Psoas muscle (tissue), 8 donors: ENCODE measurements around the gene RAB3GAP2. TPM values are rescaled to one million over a fixed set of nuclear protein-coding genes. Genes with fewer than 3 reads are reported as not detected.

Source experiments
- ATAC-seq, 4 donors: fragments of 200-7000 bp; cut with Tn5 transposase; one replicate each; pipeline ENCODE4 v1.9.1; 2020; ENCODE audit warnings: moderate library complexity in 3 of 4, mild to moderate bottlenecking in 2 of 4
- DNase-seq, 2 donors: peaks; one replicate each; pipeline ENCODE4 v3.0.0-alpha.2; 2020
- H3K27ac ChIP-seq: fragments of 200-600 bp; one replicate; pipeline ENCODE4 v1.8.0; 2022
- H3K27me3 ChIP-seq, 3 donors: fragments of 200-600 bp in 1 of 3; one replicate each; pipeline versions ENCODE4 v1.6.1 to v1.8.0; 2013 to 2022; ENCODE audit warnings: low read length in 2 of 3, mild to moderate bottlenecking in 2 of 3, moderate library complexity in 1 of 3; ENCODE audit not compliant: insufficient read depth in 3 of 3
- H3K36me3 ChIP-seq, 2 donors: fragments of 200-600 bp in 1 of 2; one replicate each; pipeline versions ENCODE4 v1.6.1 to v1.8.0; 2013 to 2022; ENCODE audit warnings: low read depth in 1 of 2, mild to moderate bottlenecking in 1 of 2, moderate library complexity in 1 of 2; ENCODE audit not compliant: insufficient read depth in 1 of 2
- H3K4me1 ChIP-seq: fragments of 200-600 bp; one replicate; pipeline ENCODE4 v1.8.0; 2022
- H3K4me3 ChIP-seq: fragments of 200-600 bp; one replicate; pipeline ENCODE4 v1.8.0; 2022; ENCODE audit warnings: mild to moderate bottlenecking
- H3K9me3 ChIP-seq: fragments of 200-600 bp; one replicate; pipeline ENCODE4 v1.8.0; 2022
- WGBS, 3 donors: extraction: QIAGEN DNeasy Blood & Tissue Kit; methylation state at CpG; one replicate each; pipeline versions ENCODE4 v1.1.6 to v1.1.7; 2013; 5-methylcytosine and 5-hydroxymethylcytosine counted together
- intact Hi-C, 2 donors: fragments of 100-400 bp; cut with DNase I; formaldehyde crosslinking; loops; one replicate each; pipeline versions ENCODE4 v1.11.0 to v1.14.2; 2022
- polyA plus RNA-seq, 3 donors: library from polyadenylated mRNA; stranded (reverse); fragments of 200-250 nt; gene quantifications; one replicate each; pipeline ENCODE4 v1.2.3, GENCODE V29; 2013
- total RNA-seq, 4 donors: library from RNA; stranded (reverse); fragmentation: NEBNext Ultra II Directional in 2 of 4; extraction: Animal tissue kit (Norgen Biotek cat#: 25700) in 2 of 4; gene quantifications; one replicate each; pipeline versions ENCODE4 v1.2.1 to v1.2.4, GENCODE V29; 2021 to 2023
- TF ChIP-seq, protein P1 (sequence below): fragments of 200-600 bp; IDR thresholded peaks from one replicate; pipeline ENCODE4 v1.8.0; 2022; ENCODE audit warnings: antibody characterized with exemption
- donor health status: healthy with polysubstance abuse.
- donor health status: DM: no; HTN: no; CAD: no; lungs with moderate emphysema.
- donor health status: Bipolar disorder and iron deficiency.
- donor health status: healthy.
- donor health status: DM: yes; HTN: yes; CAD: no.
- donor health status: DM: no; HTN: no; CAD: no.
- donor health status: DM: no; HTN: no; CAD: no.
- donor health status: DM: yes; HTN: yes; CAD: no.

The RAB3GAP2 gene
- total and polyA plus RNA-seq, 7 donors = 5.8 to 28.6 (median 18.6) TPM

DNA sequence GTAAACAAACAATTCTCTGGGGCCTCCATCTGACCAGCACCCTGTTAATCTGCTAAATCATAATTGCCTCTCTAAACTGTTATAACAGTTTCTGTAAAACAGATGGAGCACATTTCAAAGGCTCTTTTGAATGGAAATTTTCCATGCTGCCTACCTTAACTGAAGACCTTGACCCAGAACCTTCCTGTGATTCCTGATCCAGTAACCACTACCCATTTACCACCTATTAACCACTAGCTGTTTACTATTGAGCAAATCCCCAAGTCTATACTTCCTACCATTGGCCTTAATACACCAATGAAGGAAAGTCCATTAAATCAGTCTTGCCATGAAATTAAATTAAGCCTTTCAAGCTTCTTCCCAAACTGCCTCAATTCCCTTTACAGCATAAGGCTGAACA is 46.3 kb downstream of the RAB3GAP2 start:
- ATAC-seq = no peak
- intact Hi-C loops = no loop called here

DNA sequence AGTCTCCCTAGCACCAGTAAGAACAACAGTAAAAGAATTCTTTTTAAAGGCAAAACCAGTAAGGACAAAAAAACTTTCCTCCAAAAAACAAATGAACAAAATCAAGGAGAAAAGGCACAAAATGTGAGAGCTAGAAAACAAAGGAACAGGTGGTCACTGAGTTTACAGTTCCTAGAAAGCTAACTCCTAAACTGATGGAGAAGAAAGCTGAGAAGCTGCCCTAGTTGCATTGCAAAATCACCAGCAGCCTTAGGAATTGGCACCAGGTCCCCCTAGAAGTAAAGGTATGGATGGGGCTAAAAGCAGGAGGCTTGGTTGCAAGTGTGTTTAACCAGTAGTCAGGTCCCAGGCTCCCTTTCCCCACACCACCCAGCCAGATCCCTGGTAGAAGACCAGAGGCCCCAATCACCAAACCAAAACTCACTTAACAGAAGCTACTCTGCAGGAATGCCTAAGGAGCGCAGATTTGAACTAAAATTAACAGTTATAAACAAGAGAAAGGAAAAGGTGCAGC is 47.6 kb downstream of the RAB3GAP2 start:
- intact Hi-C loops = no loop called here
- Histone ChIP-seq H3K4me3 (no peak overlapping the region), H3K36me3 (no peaks in the 10 kb centered on the region), H3K9me3 (no peaks in the 10 kb centered on the region), H3K27ac (no peak overlapping the region), H3K4me1 (peaks cover 17% of the 10 kb centered on the region), H3K27me3 (no peaks in the 10 kb centered on the region)
- peak in 2 of 4 donors; percentile 39 to 66 for ATAC-seq
- 93 to 95% (median 95%) methylated on average over 1 of the region's 1 CpG for WGBS, 3 donors
- TF ChIP-seq, protein P1, sequence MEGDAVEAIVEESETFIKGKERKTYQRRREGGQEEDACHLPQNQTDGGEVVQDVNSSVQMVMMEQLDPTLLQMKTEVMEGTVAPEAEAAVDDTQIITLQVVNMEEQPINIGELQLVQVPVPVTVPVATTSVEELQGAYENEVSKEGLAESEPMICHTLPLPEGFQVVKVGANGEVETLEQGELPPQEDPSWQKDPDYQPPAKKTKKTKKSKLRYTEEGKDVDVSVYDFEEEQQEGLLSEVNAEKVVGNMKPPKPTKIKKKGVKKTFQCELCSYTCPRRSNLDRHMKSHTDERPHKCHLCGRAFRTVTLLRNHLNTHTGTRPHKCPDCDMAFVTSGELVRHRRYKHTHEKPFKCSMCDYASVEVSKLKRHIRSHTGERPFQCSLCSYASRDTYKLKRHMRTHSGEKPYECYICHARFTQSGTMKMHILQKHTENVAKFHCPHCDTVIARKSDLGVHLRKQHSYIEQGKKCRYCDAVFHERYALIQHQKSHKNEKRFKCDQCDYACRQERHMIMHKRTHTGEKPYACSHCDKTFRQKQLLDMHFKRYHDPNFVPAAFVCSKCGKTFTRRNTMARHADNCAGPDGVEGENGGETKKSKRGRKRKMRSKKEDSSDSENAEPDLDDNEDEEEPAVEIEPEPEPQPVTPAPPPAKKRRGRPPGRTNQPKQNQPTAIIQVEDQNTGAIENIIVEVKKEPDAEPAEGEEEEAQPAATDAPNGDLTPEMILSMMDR = no peak
- DNase-seq = no peak

More for the DNA sequence above, 46.3 kb downstream of the RAB3GAP2 start:
- Histone ChIP-seq H3K9me3 (no peaks in the 10 kb centered on the region), H3K27me3 (no peaks in the 10 kb centered on the region), H3K4me3 (no peak overlapping the region), H3K27ac (no peak overlapping the region), H3K4me1 (peaks cover 17% of the 10 kb centered on the region), H3K36me3 (peaks cover 0 to 3% of the 10 kb centered on the region in 2 donors)
- DNase-seq = no peak
- TF ChIP-seq, protein P1 = no peak

DNA sequence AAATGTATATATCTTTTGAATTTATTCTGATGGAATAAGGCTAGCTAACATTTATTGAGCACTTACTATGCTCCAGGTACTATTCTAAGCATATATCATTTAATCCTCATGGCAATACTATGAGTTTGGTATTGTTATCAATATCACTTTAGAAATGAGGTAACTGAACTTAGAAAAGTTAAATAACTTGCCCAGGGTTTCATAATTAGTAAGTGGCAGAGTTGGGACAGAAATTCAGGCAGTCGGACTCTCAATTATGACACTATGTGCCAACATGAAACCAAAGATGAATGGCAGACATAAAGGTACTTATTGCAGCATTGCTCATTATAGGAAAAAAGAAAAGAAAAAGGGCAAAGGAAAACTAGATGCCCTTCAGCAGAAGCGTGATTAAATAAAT is 48.2 kb downstream of the RAB3GAP2 start:
- WGBS, 3 donors = 69 to 93% (median 83%) methylated on average over 2 of the region's 2 CpGs
- Histone ChIP-seq H3K9me3 (no peaks in the 10 kb centered on the region), H3K4me1 (peaks cover 20% of the 10 kb centered on the region), H3K4me3 (no peak overlapping the region), H3K36me3 (no peaks in the 10 kb centered on the region), H3K27ac (no peak overlapping the region), H3K27me3 (no peaks in the 10 kb centered on the region)
- TF ChIP-seq, protein P1 = no peak
- intact Hi-C loops = no loop called here
- ATAC-seq = no peak
- DNase-seq = no peak

DNA sequence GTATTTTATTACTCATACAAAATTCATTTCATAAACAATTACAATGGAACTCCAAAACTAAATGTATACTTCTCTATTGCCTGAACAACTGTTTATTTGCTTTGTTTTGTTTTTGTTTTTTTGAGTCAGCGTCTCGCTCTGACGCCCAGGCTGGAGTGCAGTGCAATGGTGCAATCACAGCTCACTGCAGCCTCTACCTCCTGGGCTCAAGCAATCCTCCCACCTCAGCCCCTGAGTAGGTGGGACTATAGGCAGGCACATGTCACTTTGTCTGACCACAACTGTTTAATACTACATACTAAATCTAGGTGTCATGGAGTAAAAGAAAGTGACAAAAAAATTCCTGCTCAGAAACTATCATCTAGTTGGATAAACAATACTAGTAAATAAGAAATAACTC is 49.3 kb downstream of the RAB3GAP2 start:
- Histone ChIP-seq H3K9me3 (no peaks in the 10 kb centered on the region), H3K4me1 (peaks cover 17% of the 10 kb centered on the region), H3K4me3 (no peak overlapping the region), H3K36me3 (no peaks in the 10 kb centered on the region), H3K27ac (no peak overlapping the region), H3K27me3 (no peaks in the 10 kb centered on the region)
- DNase-seq = no peak
- WGBS, 3 donors = 88 to 92% (median 90%) methylated on average over 3 of the region's 3 CpGs
- no peak for ATAC-seq
- intact Hi-C loops = no loop called here
- TF ChIP-seq, protein P1 = no peak

DNA sequence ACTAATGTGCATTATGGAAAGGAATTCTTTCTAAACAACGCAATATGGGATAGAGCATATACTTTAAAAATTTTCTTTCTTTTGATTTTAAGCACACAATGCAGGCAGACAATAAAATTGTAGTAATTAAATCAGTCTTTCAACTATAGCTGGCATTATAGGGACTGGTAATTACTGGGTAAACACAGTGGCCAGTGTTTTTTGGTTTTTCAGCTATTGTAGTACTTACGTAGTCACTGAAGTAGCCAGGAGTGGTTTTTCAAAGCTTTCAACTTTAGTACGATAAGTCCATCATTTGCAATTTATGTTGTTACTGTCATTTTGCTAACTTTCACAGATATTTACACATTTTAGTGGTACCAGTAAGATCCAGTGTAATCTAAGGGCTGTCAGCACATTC is 50.6 kb downstream of the RAB3GAP2 start:
- H3K9me3 ChIP-seq = no peaks in the 10 kb centered on the region
- DNase-seq = no peak
- H3K27ac ChIP-seq = no peak overlapping the region
- intact Hi-C loops = no loop called here
- TF ChIP-seq, protein P1 = no peak
- no peaks in the 10 kb centered on the region for H3K27me3 ChIP-seq
- 93 to 97% (median 94%) methylated on average over 3 of the region's 3 CpGs for WGBS, 3 donors
- no peak for ATAC-seq
- H3K36me3 ChIP-seq = no peaks in the 10 kb centered on the region
- no peak overlapping the region for H3K4me3 ChIP-seq
- peaks cover 17% of the 10 kb centered on the region for H3K4me1 ChIP-seq
